Fibroblast of lung (primary cell): ENCODE data around the gene NUDT19.

ENCODE experiments used
- CTCF ChIP-seq, 2 donors: IDR thresholded peaks in 1 of 2; conservative IDR thresholded peaks in 1 of 2; 1 replicate in 1 of 2; 2 replicates in 1 of 2; pipeline ENCODE4 v1.5.1; 2011 to 2012; ENCODE audit warnings: low read length in 2 of 2, control low read depth in 1 of 2, inconsistent platforms in 1 of 2, low read depth in 1 of 2, mild to moderate bottlenecking in 1 of 2
- EZH2 ChIP-seq: IDR thresholded peaks from 2 replicates; pipeline ENCODE4 v1.5.1; 2012; ENCODE audit warnings: low read length, control low read depth, mild to moderate bottlenecking; ENCODE audit errors: missing control alignments

GRCh38 chr19:32687681-32688080 is 3.9 kb upstream of the NUDT19 start:
- TF ChIP-seq EZH2, result no peak
- TF ChIP-seq CTCF (conservative IDR thresholded peaks at IDR 0.05 in 1 of 2, IDR thresholded peaks at IDR 0.05 in 1 of 2; ENCODE audit: low read depth in 1 of 2, low read length in 2 of 2), result no peak
